Esophagus muscularis mucosa (tissue), 4 donors: ENCODE measurements around the gene SCNN1B. TPM values are rescaled to one million over a fixed set of nuclear protein-coding genes. Genes with fewer than 3 reads are reported as not detected.

Experiments
- DNase-seq: peaks from one replicate; pipeline ENCODE4 v3.0.0-alpha.2; 2017; ENCODE audit errors: extremely low spot score
- H3K27ac ChIP-seq, 4 donors: fragments of 200-600 bp; sonication (generic); replicated peaks in 1 of 4; 1 replicate in 3 of 4; 2 replicates in 1 of 4; pipeline ENCODE4 v1.5.1; 2016 to 2019; ENCODE audit warnings: mild to moderate bottlenecking in 1 of 4
- H3K27me3 ChIP-seq, 4 donors: fragments of 200-600 bp; sonication (generic); one replicate each; pipeline versions ENCODE4 v1.5.1 to v1.6.0; 2016 to 2019
- H3K36me3 ChIP-seq, 4 donors: fragments of 200-600 bp; sonication (generic); one replicate each; pipeline ENCODE4 v1.5.1; 2016 to 2019
- H3K4me1 ChIP-seq, 4 donors: fragments of 200-600 bp; sonication (generic); one replicate each; pipeline ENCODE4 v1.5.1; 2016 to 2019
- H3K4me3 ChIP-seq, 4 donors: fragments of 200-600 bp; sonication (generic); 1 replicate in 2 of 4; 2 replicates in 2 of 4; pipeline ENCODE4 v1.5.1; 2016 to 2019; ENCODE audit warnings: mild to moderate bottlenecking in 4 of 4, moderate library complexity in 1 of 4
- H3K9me3 ChIP-seq, 4 donors: fragments of 200-600 bp; sonication (generic); 1 replicate in 3 of 4; 2 replicates in 1 of 4; pipeline ENCODE4 v1.5.1; 2016 to 2019
- EP300 ChIP-seq: sonication (generic); formaldehyde crosslinking; IDR thresholded peaks from one replicate; pipeline ENCODE4 v1.6.1; 2017; ENCODE audit warnings: antibody characterized with exemption
- POLR2A ChIP-seq: fragments of 450-650 bp; IDR thresholded peaks from one replicate; pipeline ENCODE4 v1.6.1; 2017; ENCODE audit warnings: antibody characterized with exemption, moderate library complexity, mild to moderate bottlenecking, low read depth
- POLR2AphosphoS5 ChIP-seq, 2 donors: sonication (generic); formaldehyde crosslinking; IDR thresholded peaks; one replicate each; pipeline ENCODE4 v1.6.1; 2017; ENCODE audit warnings: antibody characterized with exemption in 2 of 2
- WGBS: methylation state at CpG from one replicate; pipeline ENCODE4 v1.1.5; 2018; 5-methylcytosine and 5-hydroxymethylcytosine counted together
- intact Hi-C: fragments of 100-400 bp; cut with DNase I; formaldehyde crosslinking; loops from one replicate; pipeline ENCODE4 v1.15.1; 2023
- total RNA-seq, 4 donors: library from RNA; depleted of rRNA; stranded (reverse); fragments of >200 nt; gene quantifications; one replicate each; pipeline versions ENCODE4 v1.1.0 to v1.2.1, GENCODE V29; 2016
- TF ChIP-seq, protein P1 (sequence below), 3 experiments: fragments of 200-600 bp in 2 of 3; fragments of 450-650 bp in 1 of 3; sonication (generic) in 2 of 3; IDR thresholded peaks; one replicate each; pipeline ENCODE4 v1.5.1; 2017 to 2019; ENCODE audit warnings: antibody characterized with exemption in 3 of 3, mild to moderate bottlenecking in 2 of 3, moderate library complexity in 1 of 3

The SCNN1B gene
- total RNA-seq, 4 donors from 2014 or later: 1.2 to 4.2 (median 4.0) TPM

GRCh38 chr16:23345237-23345636 lies 43.1 kb downstream of the SCNN1B start:
- 78% methylated on average over 5 of the region's 5 CpGs for WGBS
- no peak for DNase-seq
- Histone ChIP-seq H3K36me3 (no peaks in the 10 kb centered on the region), H3K9me3 (no peaks in the 10 kb centered on the region), H3K4me3 (no peak overlapping the region), H3K4me1 (no peaks in the 10 kb centered on the region), H3K27me3 (peaks cover 0 to 10% (median 0%) of the 10 kb centered on the region in 4 donors), H3K27ac (no peak overlapping the region)
- TF ChIP-seq POLR2AphosphoS5 (IDR thresholded peaks at IDR 0.05) (no peak), EP300 (no peak), POLR2A (no peak)
- TF ChIP-seq, protein P1, sequence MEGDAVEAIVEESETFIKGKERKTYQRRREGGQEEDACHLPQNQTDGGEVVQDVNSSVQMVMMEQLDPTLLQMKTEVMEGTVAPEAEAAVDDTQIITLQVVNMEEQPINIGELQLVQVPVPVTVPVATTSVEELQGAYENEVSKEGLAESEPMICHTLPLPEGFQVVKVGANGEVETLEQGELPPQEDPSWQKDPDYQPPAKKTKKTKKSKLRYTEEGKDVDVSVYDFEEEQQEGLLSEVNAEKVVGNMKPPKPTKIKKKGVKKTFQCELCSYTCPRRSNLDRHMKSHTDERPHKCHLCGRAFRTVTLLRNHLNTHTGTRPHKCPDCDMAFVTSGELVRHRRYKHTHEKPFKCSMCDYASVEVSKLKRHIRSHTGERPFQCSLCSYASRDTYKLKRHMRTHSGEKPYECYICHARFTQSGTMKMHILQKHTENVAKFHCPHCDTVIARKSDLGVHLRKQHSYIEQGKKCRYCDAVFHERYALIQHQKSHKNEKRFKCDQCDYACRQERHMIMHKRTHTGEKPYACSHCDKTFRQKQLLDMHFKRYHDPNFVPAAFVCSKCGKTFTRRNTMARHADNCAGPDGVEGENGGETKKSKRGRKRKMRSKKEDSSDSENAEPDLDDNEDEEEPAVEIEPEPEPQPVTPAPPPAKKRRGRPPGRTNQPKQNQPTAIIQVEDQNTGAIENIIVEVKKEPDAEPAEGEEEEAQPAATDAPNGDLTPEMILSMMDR (IDR thresholded peaks at IDR 0.05): no peak
- intact Hi-C loops: no loop called here

DNA sequence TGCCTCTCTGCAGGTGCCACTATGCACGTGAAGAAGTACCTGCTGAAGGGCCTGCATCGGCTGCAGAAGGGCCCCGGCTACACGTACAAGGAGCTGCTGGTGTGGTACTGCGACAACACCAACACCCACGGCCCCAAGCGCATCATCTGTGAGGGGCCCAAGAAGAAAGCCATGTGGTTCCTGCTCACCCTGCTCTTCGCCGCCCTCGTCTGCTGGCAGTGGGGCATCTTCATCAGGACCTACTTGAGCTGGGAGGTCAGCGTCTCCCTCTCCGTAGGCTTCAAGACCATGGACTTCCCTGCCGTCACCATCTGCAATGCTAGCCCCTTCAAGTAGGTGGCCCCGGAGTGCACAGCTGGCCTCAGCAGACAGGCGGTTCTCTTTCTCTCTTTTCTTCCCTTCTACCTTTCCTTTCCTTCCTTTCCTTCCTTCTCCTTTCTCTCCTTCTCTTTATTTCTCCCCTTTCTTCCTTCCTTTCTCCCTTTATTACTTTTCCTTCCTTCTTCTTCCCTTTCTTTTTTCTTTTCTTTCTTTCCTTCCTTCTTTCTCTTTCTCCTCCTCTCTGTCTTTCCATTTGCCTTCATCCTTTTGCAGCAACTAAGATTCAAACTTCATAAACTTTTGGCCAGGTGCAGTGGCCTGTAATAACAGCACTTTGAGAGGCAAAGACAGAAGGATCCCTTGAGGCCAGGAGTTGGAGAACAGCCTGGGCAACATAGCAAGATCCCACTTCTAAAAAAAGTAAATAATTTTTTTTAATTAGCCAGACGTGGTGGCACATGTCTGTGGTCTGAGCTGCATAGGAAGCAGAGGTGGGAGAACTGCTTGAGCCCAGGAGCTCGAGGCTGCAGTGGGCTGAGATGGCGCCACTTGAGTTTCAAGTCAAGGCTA lies 46.7 kb downstream of the SCNN1B start:
- no peaks in the 10 kb centered on the region for H3K36me3 ChIP-seq
- TF ChIP-seq, protein P1 (IDR thresholded peaks at IDR 0.05): peak in 1 of 3 experiments; percentile 16
- no peak for TF ChIP-seq EP300
- no peak overlapping the region for H3K4me3 ChIP-seq
- peaks cover 0 to 10% (median 0%) of the 10 kb centered on the region in 4 donors for H3K27me3 ChIP-seq
- 54% methylated on average over 15 of the region's 18 CpGs for WGBS
- intact Hi-C loops: no loop called here
- H3K27ac ChIP-seq: no peak overlapping the region
- DNase-seq: no peak
- H3K4me1 ChIP-seq: no peaks in the 10 kb centered on the region
- no peaks in the 10 kb centered on the region for H3K9me3 ChIP-seq

DNA sequence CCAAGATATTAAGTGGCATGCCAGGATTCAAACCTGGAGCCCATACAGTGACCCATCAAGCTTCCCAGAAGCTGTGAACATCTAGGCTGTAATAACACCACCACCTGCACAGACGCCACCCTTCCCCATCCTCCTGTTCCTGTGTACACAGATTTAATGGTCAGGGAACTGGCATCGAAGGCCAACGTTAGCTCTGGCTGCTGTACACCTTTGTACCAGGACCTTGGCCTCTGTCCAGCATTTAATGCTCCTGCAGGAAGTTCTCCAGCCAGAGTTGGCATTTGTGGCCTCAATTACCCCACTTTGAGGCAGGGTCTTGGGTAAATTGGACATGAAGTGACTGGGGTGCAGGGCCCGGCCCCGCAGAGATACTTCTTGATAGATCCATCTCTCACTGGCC lies 49.3 kb downstream of the SCNN1B start:
- intact Hi-C loops: no loop called here
- H3K27ac ChIP-seq: no peak overlapping the region
- no peak overlapping the region for H3K4me3 ChIP-seq
- H3K9me3 ChIP-seq: no peaks in the 10 kb centered on the region
- H3K27me3 ChIP-seq: peaks cover 0 to 10% (median 0%) of the 10 kb centered on the region in 4 donors
- TF ChIP-seq POLR2A (no peak), POLR2AphosphoS5 (IDR thresholded peaks at IDR 0.05) (no peak), EP300 (no peak)
- TF ChIP-seq, protein P1 (IDR thresholded peaks at IDR 0.05): no peak
- no peaks in the 10 kb centered on the region for H3K36me3 ChIP-seq
- 83% methylated on average over 5 of the region's 5 CpGs for whole genome bisulfite sequencing
- DNase-seq: no peak
- H3K4me1 ChIP-seq: no peaks in the 10 kb centered on the region

- H3K27ac ChIP-seq: no peak overlapping the region
- H3K4me1 ChIP-seq: no peaks in the 10 kb centered on the region
- no peak for DNase-seq
- H3K36me3 ChIP-seq: no peaks in the 10 kb centered on the region
- H3K9me3 ChIP-seq: no peaks in the 10 kb centered on the region
- intact Hi-C loops: no loop called here
- H3K27me3 ChIP-seq: peaks cover 0 to 9% (median 0%) of the 10 kb centered on the region in 4 donors
- TF ChIP-seq EP300 (no peak), POLR2AphosphoS5 (IDR thresholded peaks at IDR 0.05) (no peak), POLR2A (no peak)
- TF ChIP-seq, protein P1 (IDR thresholded peaks at IDR 0.05): no peak
- no peak overlapping the region for H3K4me3 ChIP-seq
Observed at GRCh38 chr16:23353440-23353839, 51.3 kb downstream of the SCNN1B start.
